Aorta (tissue), 5 donors: Measurements from ENCODE around the gene DNAJA3. TPM values are rescaled to one million over a fixed set of nuclear protein-coding genes. Genes with fewer than 3 reads are reported as not detected.

Source experiments
- ATAC-seq: fragments of 200-7000 bp; cut with Tn5 transposase; one replicate; pipeline ENCODE4 v1.9.1; 2022; ENCODE audit warnings: moderate library complexity; ENCODE audit not compliant: low FRiP score
- DNase-seq, 2 donors: peaks; one replicate each; pipeline ENCODE4 v3.0.0-alpha.2; 2020
- H3K27ac ChIP-seq, 2 donors: one replicate each; pipeline ENCODE4 v1.5.1; 2013; ENCODE audit warnings: low read length in 2 of 2, mild to moderate bottlenecking in 2 of 2, moderate library complexity in 2 of 2, control low read depth in 1 of 2, inconsistent platforms in 1 of 2, low read depth in 1 of 2
- H3K27me3 ChIP-seq, 2 donors: one replicate each; pipeline ENCODE4 v1.6.1; 2013; ENCODE audit warnings: control low read depth in 1 of 2, low read length in 1 of 2, mild to moderate bottlenecking in 1 of 2, moderate library complexity in 1 of 2; ENCODE audit not compliant: insufficient read depth in 2 of 2, control insufficient read depth in 1 of 2
- H3K36me3 ChIP-seq, 2 donors: one replicate each; pipeline ENCODE4 v1.6.1; 2013; ENCODE audit warnings: control low read depth in 1 of 2, low read length in 1 of 2, mild to moderate bottlenecking in 1 of 2; ENCODE audit not compliant: insufficient read depth in 2 of 2, control insufficient read depth in 1 of 2
- H3K4me1 ChIP-seq, 2 donors: one replicate each; pipeline ENCODE4 v1.6.1; 2013; ENCODE audit warnings: low read length in 2 of 2, control low read depth in 1 of 2, mild to moderate bottlenecking in 1 of 2, moderate library complexity in 1 of 2; ENCODE audit not compliant: insufficient read depth in 2 of 2, control insufficient read depth in 1 of 2
- H3K4me3 ChIP-seq, 2 donors: one replicate each; pipeline ENCODE4 v1.5.1; 2013; ENCODE audit warnings: low read length in 2 of 2, control low read depth in 1 of 2, mild to moderate bottlenecking in 1 of 2
- H3K9me3 ChIP-seq: one replicate; pipeline ENCODE4 v1.6.1; 2013; ENCODE audit warnings: mild to moderate bottlenecking, low read length; ENCODE audit not compliant: control insufficient read depth
- WGBS, 2 donors: extraction: QIAGEN DNeasy Blood & Tissue Kit; methylation state at CpG; one replicate each; pipeline ENCODE4 v1.1.7; 2013; 5-methylcytosine and 5-hydroxymethylcytosine counted together
- intact Hi-C, 2 donors: fragments of 100-400 bp; cut with DNase I; formaldehyde crosslinking; loops; one replicate each; pipeline versions ENCODE4 v1.14.2 to v1.15.0; 2022
- polyA plus RNA-seq, 2 donors: library from polyadenylated mRNA; stranded (reverse); fragments of 200-250 nt; gene quantifications; one replicate each; pipeline ENCODE4 v1.2.3, GENCODE V29; 2013
- total RNA-seq, 2 donors: library from RNA; stranded (reverse); fragmentation: NEBNext Ultra II Directional; extraction: Animal tissue kit (Norgen Biotek cat#: 25700); gene quantifications; one replicate each; pipeline ENCODE4 v1.2.1, GENCODE V29; 2021
- donor health status: healthy with polysubstance abuse.
- donor health status: Bipolar disorder and iron deficiency.
- donor health status: DM: no; HTN: no; CAD: no.
- donor health status: DM: no; HTN: no; CAD: no.
- donor health status: DM: yes; HTN: yes; CAD: no.

DNAJA3 gene
- total and polyA plus RNA-seq, 4 donors, result 16.0 to 26.6 (median 20.9) TPM

DNA sequence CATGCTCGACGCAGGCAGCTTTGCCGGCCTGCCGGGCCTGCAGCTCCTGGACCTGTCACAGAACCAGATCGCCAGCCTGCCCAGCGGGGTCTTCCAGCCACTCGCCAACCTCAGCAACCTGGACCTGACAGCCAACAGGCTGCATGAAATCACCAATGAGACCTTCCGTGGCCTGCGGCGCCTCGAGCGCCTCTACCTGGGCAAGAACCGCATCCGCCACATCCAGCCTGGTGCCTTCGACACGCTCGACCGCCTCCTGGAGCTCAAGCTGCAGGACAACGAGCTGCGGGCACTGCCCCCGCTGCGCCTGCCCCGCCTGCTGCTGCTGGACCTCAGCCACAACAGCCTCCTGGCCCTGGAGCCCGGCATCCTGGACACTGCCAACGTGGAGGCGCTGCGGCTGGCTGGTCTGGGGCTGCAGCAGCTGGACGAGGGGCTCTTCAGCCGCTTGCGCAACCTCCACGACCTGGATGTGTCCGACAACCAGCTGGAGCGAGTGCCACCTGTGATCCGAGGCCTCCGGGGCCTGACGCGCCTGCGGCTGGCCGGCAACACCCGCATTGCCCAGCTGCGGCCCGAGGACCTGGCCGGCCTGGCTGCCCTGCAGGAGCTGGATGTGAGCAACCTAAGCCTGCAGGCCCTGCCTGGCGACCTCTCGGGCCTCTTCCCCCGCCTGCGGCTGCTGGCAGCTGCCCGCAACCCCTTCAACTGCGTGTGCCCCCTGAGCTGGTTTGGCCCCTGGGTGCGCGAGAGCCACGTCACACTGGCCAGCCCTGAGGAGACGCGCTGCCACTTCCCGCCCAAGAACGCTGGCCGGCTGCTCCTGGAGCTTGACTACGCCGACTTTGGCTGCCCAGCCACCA is 44.4 kb upstream of the DNAJA3 start:
- Histone ChIP-seq H3K27ac (peak overlapping the region in 1 of 2 donors; percentile 60), H3K9me3 (no peaks in the 10 kb centered on the region), H3K4me3 (no peak overlapping the region), H3K27me3 (no peaks in the 10 kb centered on the region), H3K4me1 (no peaks in the 10 kb centered on the region), H3K36me3 (peaks cover 0 to 13% of the 10 kb centered on the region in 2 donors)
- ATAC-seq, result no peak
- peak; percentile 67 to 89 for DNase-seq
- WGBS, 2 donors, result 34% methylated on average over 59 of the region's 59 CpGs
- intact Hi-C loops, result no loop called here

DNA sequence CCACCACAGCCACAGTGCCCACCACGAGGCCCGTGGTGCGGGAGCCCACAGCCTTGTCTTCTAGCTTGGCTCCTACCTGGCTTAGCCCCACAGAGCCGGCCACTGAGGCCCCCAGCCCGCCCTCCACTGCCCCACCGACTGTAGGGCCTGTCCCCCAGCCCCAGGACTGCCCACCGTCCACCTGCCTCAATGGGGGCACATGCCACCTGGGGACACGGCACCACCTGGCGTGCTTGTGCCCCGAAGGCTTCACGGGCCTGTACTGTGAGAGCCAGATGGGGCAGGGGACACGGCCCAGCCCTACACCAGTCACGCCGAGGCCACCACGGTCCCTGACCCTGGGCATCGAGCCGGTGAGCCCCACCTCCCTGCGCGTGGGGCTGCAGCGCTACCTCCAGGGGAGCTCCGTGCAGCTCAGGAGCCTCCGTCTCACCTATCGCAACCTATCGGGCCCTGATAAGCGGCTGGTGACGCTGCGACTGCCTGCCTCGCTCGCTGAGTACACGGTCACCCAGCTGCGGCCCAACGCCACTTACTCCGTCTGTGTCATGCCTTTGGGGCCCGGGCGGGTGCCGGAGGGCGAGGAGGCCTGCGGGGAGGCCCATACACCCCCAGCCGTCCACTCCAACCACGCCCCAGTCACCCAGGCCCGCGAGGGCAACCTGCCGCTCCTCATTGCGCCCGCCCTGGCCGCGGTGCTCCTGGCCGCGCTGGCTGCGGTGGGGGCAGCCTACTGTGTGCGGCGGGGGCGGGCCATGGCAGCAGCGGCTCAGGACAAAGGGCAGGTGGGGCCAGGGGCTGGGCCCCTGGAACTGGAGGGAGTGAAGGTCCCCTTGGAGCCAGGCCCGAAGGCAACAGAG is 43.5 kb upstream of the DNAJA3 start:
- DNase-seq (peak in 1 of 2 donors; percentile 50), ATAC-seq (no peak)
- H3K9me3 ChIP-seq, result no peaks in the 10 kb centered on the region
- intact Hi-C loops, result no loop called here
- H3K27ac ChIP-seq, result peak overlapping the region in 1 of 2 donors; percentile 12
- H3K27me3 ChIP-seq, result no peaks in the 10 kb centered on the region
- H3K4me3 ChIP-seq, result no peak overlapping the region
- peaks cover 0 to 3% of the 10 kb centered on the region in 2 donors for H3K4me1 ChIP-seq
- H3K36me3 ChIP-seq, result peaks cover 0 to 13% of the 10 kb centered on the region in 2 donors
- WGBS, 2 donors, result 86 to 88% methylated on average over 54 to 55 of the region's 55 CpGs

DNA sequence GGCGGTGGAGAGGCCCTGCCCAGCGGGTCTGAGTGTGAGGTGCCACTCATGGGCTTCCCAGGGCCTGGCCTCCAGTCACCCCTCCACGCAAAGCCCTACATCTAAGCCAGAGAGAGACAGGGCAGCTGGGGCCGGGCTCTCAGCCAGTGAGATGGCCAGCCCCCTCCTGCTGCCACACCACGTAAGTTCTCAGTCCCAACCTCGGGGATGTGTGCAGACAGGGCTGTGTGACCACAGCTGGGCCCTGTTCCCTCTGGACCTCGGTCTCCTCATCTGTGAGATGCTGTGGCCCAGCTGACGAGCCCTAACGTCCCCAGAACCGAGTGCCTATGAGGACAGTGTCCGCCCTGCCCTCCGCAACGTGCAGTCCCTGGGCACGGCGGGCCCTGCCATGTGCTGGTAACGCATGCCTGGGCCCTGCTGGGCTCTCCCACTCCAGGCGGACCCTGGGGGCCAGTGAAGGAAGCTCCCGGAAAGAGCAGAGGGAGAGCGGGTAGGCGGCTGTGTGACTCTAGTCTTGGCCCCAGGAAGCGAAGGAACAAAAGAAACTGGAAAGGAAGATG is 42.8 kb upstream of the DNAJA3 start:
- ATAC-seq (no peak), DNase-seq (peak in 1 of 2 donors; percentile 51)
- Histone ChIP-seq H3K4me1 (peaks cover 0 to 6% of the 10 kb centered on the region in 2 donors), H3K36me3 (peaks cover 0 to 13% of the 10 kb centered on the region in 2 donors), H3K27ac (peak overlapping the region in 1 of 2 donors; percentile 12), H3K27me3 (no peaks in the 10 kb centered on the region), H3K9me3 (no peaks in the 10 kb centered on the region), H3K4me3 (no peak overlapping the region)
- 34 to 41% methylated on average over 21 of the region's 21 CpGs for WGBS, 2 donors
- intact Hi-C loops, result no loop called here

DNA sequence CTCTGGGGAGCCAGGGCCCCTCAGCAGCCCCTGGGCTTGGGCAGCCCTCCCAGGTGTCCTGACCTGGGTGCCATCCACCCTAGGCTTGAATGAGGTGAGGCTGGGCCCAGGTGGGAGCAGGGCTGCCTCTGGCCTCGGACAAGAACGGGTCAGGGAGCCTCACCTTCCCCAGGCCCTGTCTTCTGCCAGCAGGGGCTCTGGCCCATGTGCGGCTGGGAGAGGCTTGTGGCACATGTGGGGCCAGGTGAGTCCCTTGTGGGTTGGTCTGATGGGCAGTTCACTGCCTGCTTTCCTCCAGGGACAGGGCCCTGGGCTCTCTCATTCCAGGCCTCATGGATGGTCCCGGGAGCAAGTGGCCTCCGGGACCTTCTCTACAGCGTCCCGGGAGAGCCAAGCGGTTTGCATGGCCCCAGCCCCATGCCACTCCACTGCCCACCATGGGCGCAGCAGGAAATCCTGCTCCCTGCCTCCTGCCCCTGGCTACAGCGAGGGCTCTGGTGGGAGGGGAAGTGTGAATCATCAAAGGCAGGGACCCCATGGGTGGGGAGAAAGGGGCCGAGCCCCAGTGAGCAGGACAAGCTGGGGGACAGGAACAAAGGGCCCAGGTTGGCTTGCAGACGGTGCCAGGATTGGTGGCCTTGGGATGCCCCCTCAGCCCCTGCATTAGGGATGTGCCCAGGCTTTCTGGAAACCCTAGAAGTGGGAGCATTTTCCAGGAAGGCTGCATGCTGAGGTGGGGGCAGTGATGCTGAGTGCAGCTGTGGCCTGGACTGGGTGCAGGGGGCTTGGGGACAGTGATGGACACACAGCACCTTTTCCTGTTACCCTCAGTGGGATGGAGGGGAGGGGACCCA is 41.9 kb upstream of the DNAJA3 start:
- intact Hi-C loops, result no loop called here
- no peak overlapping the region for H3K4me3 ChIP-seq
- no peaks in the 10 kb centered on the region for H3K9me3 ChIP-seq
- WGBS, 2 donors, result 59% methylated on average over 10 to 12 of the region's 12 CpGs
- H3K27me3 ChIP-seq, result no peaks in the 10 kb centered on the region
- DNase-seq (peak in 1 of 2 donors; percentile 45), ATAC-seq (no peak)
- peaks cover 0 to 7% of the 10 kb centered on the region in 2 donors for H3K4me1 ChIP-seq
- H3K27ac ChIP-seq, result peak overlapping the region in 1 of 2 donors; percentile 66
- H3K36me3 ChIP-seq, result peaks cover 0 to 13% of the 10 kb centered on the region in 2 donors

DNA sequence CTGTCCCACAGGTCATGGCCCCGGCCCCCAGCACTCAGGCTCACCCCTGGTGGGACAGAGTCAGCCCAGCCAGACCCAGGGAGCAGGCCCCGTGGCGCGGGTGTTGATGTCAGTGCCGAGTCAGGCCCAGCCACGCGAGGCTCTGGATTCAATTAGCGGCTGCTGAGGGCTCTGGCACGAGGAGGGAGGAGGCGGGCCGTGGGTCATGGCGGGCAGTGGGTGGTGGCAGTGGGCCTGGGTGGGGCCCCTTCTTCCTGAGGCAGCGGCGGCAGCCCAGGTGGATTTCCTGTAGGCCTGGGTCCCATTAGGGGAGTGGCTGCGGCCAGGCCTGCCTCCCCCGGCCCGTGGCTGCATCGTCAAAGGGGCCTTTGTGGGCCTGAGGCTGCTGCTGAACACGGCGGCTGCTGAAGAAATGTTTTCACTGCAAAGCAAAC is 41.1 kb upstream of the DNAJA3 start:
- DNase-seq (peak; percentile 72 to 86), ATAC-seq (peak; percentile 2)
- H3K4me3 ChIP-seq, result no peak overlapping the region
- H3K27ac ChIP-seq, result peak overlapping the region; percentile 66 to 84
- H3K9me3 ChIP-seq, result no peaks in the 10 kb centered on the region
- WGBS, 2 donors, result 12 to 18% methylated on average over 15 to 20 of the region's 20 CpGs
- peaks cover 0 to 7% of the 10 kb centered on the region in 2 donors for H3K4me1 ChIP-seq
- peaks cover 0 to 13% of the 10 kb centered on the region in 2 donors for H3K36me3 ChIP-seq
- intact Hi-C loops, result no loop called here
- H3K27me3 ChIP-seq, result no peaks in the 10 kb centered on the region

DNA sequence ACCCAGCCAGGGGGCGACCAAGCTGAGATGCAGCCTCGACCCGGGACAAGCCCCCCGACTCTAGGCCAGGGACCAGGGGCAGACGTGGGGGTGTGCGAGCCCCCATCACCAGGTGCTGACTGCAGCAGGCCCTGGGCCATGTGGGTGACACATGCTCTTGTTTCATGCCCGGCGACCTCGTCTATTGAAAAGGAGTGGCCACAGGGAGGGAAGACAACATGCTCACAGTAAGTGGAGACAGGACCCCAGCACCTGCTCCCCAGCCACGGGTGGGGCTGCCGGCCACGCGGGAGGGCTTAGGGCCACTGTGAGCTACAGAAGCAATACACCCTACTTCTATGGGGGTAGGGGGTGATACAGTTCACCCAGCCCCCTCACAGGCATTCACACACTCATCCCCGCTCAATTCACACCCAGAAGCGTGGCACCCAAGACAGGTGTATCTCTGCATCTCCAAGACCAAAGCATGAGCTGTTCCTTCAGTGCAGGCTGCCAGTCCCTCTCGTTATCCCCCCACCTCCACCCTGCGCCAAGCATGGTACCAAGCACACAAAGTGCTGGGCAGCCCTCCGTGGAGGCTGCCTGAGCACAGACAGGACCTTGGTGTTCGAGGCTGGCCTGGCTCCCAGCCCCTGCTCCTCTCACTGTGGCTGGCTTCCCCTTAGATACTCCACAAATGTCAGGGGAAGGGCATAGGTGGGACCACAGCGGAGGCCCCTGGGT is 40.4 kb upstream of the DNAJA3 start:
- peaks cover 0 to 7% of the 10 kb centered on the region in 2 donors for H3K4me1 ChIP-seq
- no peaks in the 10 kb centered on the region for H3K9me3 ChIP-seq
- no peak for ATAC-seq
- H3K27me3 ChIP-seq, result no peaks in the 10 kb centered on the region
- WGBS, 2 donors, result 45% methylated on average over 20 of the region's 20 CpGs
- H3K27ac ChIP-seq, result peak overlapping the region; percentile 84 to 88
- intact Hi-C loops, result no loop called here
- H3K36me3 ChIP-seq, result peaks cover 0 to 13% of the 10 kb centered on the region in 2 donors
- peak in 1 of 2 donors; percentile 54 for DNase-seq
- H3K4me3 ChIP-seq, result no peak overlapping the region

DNA sequence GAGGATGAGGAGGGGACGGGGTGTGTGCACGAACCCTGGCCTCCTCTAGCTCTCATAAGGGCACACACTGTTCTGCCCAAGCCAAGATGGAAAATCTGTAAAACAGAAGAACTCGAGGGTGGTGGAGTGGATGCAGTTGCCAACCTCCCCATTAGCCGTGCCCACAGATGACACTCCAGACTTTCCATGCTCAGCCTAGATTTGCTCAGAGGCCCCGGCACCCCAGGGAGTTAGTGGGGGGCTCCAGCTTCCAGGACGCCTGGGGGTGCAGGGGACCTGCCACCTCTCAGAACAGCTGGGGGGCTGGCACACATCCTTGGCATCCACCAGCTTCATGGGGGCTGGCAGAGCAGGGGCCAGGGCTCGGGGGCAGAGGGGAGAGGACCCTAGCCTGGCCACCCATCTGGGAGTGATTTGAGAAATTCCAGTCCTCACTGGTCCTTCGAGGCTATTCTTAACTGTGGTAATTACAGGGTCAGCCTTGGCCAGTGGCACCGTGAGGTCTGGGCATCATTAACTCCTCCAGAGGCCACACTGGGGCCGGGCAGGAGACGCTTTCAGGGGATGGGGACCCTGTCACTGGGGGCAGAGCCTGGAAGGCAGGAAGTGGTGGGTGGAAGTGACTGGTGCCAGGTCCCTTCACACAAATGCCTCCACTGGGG is 39.7 kb upstream of the DNAJA3 start:
- Histone ChIP-seq H3K27me3 (no peaks in the 10 kb centered on the region), H3K36me3 (peaks cover 0 to 13% of the 10 kb centered on the region in 2 donors)

More for the DNA sequence above, 39.7 kb upstream of the DNAJA3 start:
- DNase-seq (peak in 1 of 2 donors; percentile 48), ATAC-seq (no peak)
- Histone ChIP-seq H3K4me3 (no peak overlapping the region), H3K9me3 (no peaks in the 10 kb centered on the region), H3K4me1 (peaks cover 0 to 7% of the 10 kb centered on the region in 2 donors), H3K27ac (peak overlapping the region; percentile 84 to 88)
- intact Hi-C loops, result no loop called here
- WGBS, 2 donors, result 7 to 11% methylated on average over 11 of the region's 11 CpGs
